ENCODE data around the gene UNC45B.
"Not testable (repeated sequence)": the region's sequence is repeated elsewhere in the genome, so short reads cannot be mapped to it uniquely, and the experiment has no call there.

UNC45B gene

DNA sequence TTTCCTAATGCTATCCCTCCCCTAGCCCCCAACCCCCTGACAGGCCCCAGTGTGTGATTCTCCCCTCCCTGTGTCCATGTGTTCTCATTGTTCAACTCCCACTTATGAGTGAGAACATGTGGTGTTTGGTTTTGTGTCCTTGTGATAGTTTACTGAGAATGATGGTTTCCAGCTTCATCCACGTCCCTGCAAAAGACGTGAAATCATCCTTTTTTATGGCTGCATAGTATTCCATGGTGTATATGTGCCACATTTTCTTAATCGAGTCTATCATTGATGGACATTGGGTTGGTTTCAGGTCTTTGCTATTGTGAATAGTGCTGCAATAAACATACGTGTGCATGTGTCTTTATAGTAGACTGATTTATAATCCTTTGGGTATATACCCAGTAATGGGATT, 86.7 kb downstream of the UNC45B start:
- not testable (repeated sequence) for DNase-seq; H3K9me3 ChIP-seq (ENCODE audit: control insufficient read depth, low read length); H3K36me3 ChIP-seq (ENCODE audit: control insufficient read depth, insufficient read depth, low read length); H3K4me3 ChIP-seq (ENCODE audit: insufficient read depth, low read depth, low read length, poor library complexity, severe bottlenecking); H3K27ac ChIP-seq (ENCODE audit: insufficient read depth, low read length, poor library complexity, severe bottlenecking); H3K27me3 ChIP-seq (replicated peaks; ENCODE audit: control insufficient read depth, insufficient read depth, low read length, poor library complexity, severe bottlenecking)
- H3K4me1 ChIP-seq (ENCODE audit: control insufficient read depth, insufficient read depth, low read length, poor library complexity, severe bottlenecking), result peaks cover 32% of the 10 kb centered on the region

GRCh38 chr17:35235289-35235688, 87.7 kb downstream of the UNC45B start:
- Histone ChIP-seq H3K4me3 (ENCODE audit: insufficient read depth, low read depth, low read length, poor library complexity, severe bottlenecking) (no peak overlapping the region), H3K9me3 (ENCODE audit: control insufficient read depth, low read length) (no peaks in the 10 kb centered on the region), H3K4me1 (ENCODE audit: control insufficient read depth, insufficient read depth, low read length, poor library complexity, severe bottlenecking) (peaks cover 37% of the 10 kb centered on the region), H3K27ac (ENCODE audit: insufficient read depth, low read length, poor library complexity, severe bottlenecking) (no peak overlapping the region), H3K27me3 (replicated peaks; ENCODE audit: control insufficient read depth, insufficient read depth, low read length, poor library complexity, severe bottlenecking) (no peaks in the 10 kb centered on the region), H3K36me3 (ENCODE audit: control insufficient read depth, insufficient read depth, low read length) (no peaks in the 10 kb centered on the region)
- DNase-seq, result no peak

DNA sequence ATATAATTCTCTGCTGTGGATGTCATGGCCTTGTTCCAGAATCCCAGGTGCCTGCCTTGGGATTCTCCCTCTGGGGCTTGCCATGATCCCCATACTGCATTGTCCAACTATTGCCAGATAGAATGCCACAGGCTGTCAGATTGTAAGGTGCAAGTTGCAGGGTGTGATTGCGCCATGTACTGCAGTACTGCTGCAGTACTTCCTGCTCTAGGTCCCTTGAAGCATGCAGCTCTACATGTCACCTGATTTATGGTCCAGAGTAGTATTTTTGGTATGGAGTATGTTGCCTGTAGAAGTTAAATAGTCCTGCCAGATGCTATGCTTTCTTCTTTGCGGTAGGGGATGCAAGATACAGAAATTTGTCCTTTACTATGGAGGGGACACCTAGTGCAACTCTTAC, 88.3 kb downstream of the UNC45B start:
- Histone ChIP-seq H3K4me1 (ENCODE audit: control insufficient read depth, insufficient read depth, low read length, poor library complexity, severe bottlenecking) (peaks cover 37% of the 10 kb centered on the region), H3K27me3 (replicated peaks; ENCODE audit: control insufficient read depth, insufficient read depth, low read length, poor library complexity, severe bottlenecking) (no peaks in the 10 kb centered on the region), H3K36me3 (ENCODE audit: control insufficient read depth, insufficient read depth, low read length) (no peaks in the 10 kb centered on the region), H3K4me3 (ENCODE audit: insufficient read depth, low read depth, low read length, poor library complexity, severe bottlenecking) (no peak overlapping the region), H3K27ac (ENCODE audit: insufficient read depth, low read length, poor library complexity, severe bottlenecking) (no peak overlapping the region), H3K9me3 (ENCODE audit: control insufficient read depth, low read length) (no peaks in the 10 kb centered on the region)
- no peak for DNase-seq

DNA sequence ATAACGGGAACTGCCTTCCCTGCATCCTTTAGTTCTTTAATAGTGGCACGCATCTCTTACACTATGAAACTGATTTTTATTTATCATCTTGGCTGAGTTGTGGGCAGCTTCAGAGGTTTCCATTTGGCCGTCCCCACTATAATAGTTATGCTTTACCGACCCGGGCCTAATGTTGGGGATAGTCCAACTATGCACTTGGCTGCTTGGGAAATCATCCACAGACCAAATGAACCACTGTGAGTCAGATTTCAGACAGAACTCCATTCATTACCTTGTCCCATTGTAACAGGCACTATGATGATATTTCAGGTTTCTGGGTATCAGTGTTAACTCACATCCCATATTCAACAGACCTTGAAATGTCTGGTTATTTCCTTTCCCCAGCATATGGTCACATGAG, 89.2 kb downstream of the UNC45B start:
- Histone ChIP-seq H3K9me3 (ENCODE audit: control insufficient read depth, low read length) (no peaks in the 10 kb centered on the region), H3K36me3 (ENCODE audit: control insufficient read depth, insufficient read depth, low read length) (no peaks in the 10 kb centered on the region), H3K27me3 (replicated peaks; ENCODE audit: control insufficient read depth, insufficient read depth, low read length, poor library complexity, severe bottlenecking) (no peaks in the 10 kb centered on the region), H3K27ac (ENCODE audit: insufficient read depth, low read length, poor library complexity, severe bottlenecking) (peak overlapping the region; percentile 38), H3K4me3 (ENCODE audit: insufficient read depth, low read depth, low read length, poor library complexity, severe bottlenecking) (no peak overlapping the region), H3K4me1 (ENCODE audit: control insufficient read depth, insufficient read depth, low read length, poor library complexity, severe bottlenecking) (peaks cover 37% of the 10 kb centered on the region)
- DNase-seq, result no peak

- DNase-seq, result no peak
- Histone ChIP-seq H3K27ac (ENCODE audit: insufficient read depth, low read length, poor library complexity, severe bottlenecking) (peak overlapping the region; percentile 60), H3K4me3 (ENCODE audit: insufficient read depth, low read depth, low read length, poor library complexity, severe bottlenecking) (peak overlapping the region; percentile 40), H3K36me3 (ENCODE audit: control insufficient read depth, insufficient read depth, low read length) (no peaks in the 10 kb centered on the region), H3K27me3 (replicated peaks; ENCODE audit: control insufficient read depth, insufficient read depth, low read length, poor library complexity, severe bottlenecking) (no peaks in the 10 kb centered on the region), H3K9me3 (ENCODE audit: control insufficient read depth, low read length) (no peaks in the 10 kb centered on the region), H3K4me1 (ENCODE audit: control insufficient read depth, insufficient read depth, low read length, poor library complexity, severe bottlenecking) (peaks cover 37% of the 10 kb centered on the region)
Observed at GRCh38 chr17:35238821-35239220, 91.2 kb downstream of the UNC45B start.
